Breast epithelium (tissue), 3 donors: ENCODE data around the gene LDLRAP1.

Experiments
- POLR2A ChIP-seq: fragments of 450-650 bp; IDR thresholded peaks from one replicate; pipeline ENCODE4 v1.6.1; 2016; ENCODE audit warnings: antibody characterized with exemption, mild to moderate bottlenecking, moderate library complexity
- POLR2AphosphoS5 ChIP-seq, 3 donors: sonication (generic); formaldehyde crosslinking; IDR thresholded peaks; one replicate each; pipeline ENCODE4 v1.6.1; 2017; ENCODE audit warnings: antibody characterized with exemption in 3 of 3
- TF ChIP-seq, protein P1 (sequence below), 3 donors: fragments of 450-650 bp; IDR thresholded peaks; one replicate each; pipeline ENCODE4 v1.5.1; 2016 to 2017; ENCODE audit warnings: antibody characterized with exemption in 3 of 3, mild to moderate bottlenecking in 3 of 3, moderate library complexity in 3 of 3

DNA sequence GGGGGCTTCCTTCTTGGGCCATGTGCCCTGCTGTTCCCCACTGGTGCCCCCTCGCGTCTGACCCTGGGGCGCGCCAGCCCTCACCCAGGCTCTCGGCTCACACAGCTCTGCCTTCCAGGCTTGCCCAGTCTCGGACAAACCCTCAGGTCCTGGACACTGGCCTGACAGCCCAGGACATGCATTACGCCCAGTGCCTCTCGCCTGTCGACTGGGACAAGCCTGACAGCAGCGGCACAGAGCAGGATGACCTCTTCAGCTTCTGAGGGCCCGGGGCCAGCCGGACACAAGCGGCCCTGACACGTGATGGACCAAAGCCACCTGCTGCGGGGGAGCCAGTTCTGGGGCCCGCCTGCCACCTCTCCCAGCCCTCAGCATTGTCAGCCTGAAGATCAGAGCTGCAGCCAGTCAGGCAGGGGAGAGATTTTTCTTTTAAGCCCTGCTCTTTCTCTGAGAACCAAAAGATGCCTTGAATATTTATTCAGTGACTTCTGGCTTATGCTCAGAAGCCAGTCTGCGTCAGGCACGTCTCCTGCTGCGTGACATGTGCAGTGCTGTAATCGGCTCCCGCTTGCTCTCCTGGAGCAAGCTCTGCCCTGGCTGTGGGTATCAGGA lies 23.4 kb downstream of the LDLRAP1 start:
- TF ChIP-seq, protein P1, sequence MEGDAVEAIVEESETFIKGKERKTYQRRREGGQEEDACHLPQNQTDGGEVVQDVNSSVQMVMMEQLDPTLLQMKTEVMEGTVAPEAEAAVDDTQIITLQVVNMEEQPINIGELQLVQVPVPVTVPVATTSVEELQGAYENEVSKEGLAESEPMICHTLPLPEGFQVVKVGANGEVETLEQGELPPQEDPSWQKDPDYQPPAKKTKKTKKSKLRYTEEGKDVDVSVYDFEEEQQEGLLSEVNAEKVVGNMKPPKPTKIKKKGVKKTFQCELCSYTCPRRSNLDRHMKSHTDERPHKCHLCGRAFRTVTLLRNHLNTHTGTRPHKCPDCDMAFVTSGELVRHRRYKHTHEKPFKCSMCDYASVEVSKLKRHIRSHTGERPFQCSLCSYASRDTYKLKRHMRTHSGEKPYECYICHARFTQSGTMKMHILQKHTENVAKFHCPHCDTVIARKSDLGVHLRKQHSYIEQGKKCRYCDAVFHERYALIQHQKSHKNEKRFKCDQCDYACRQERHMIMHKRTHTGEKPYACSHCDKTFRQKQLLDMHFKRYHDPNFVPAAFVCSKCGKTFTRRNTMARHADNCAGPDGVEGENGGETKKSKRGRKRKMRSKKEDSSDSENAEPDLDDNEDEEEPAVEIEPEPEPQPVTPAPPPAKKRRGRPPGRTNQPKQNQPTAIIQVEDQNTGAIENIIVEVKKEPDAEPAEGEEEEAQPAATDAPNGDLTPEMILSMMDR (IDR thresholded peaks at IDR 0.05) = no peak
- no peak for TF ChIP-seq POLR2AphosphoS5 (IDR thresholded peaks at IDR 0.05)
- no peak for TF ChIP-seq POLR2A
